Measurements from ENCODE around the gene ANKRD29.
"Not testable (repeated sequence)": the region's sequence is repeated elsewhere in the genome, so short reads cannot be mapped to it uniquely, and the experiment has no call there.

ANKRD29 gene

GRCh38 chr18:23616258-23616657 lies 46.5 kb downstream of the ANKRD29 start:
- H2BK120ac ChIP-seq (ENCODE audit: low read depth, low read length) = no peak overlapping the region
- peaks cover 2% of the 10 kb centered on the region for H3K27me3 ChIP-seq (ENCODE audit: insufficient read depth, low read length, poor library complexity)
- H3K79me1 ChIP-seq (ENCODE audit: low read length) = no peaks in the 10 kb centered on the region
- H2BK5ac ChIP-seq (ENCODE audit: low read length) = no peak overlapping the region
- H2BK15ac ChIP-seq (replicated peaks; ENCODE audit: low read depth) = no peak overlapping the region
- H3K56ac ChIP-seq (ENCODE audit: low read length) = no peak overlapping the region
- no peak overlapping the region for H3K23ac ChIP-seq (ENCODE audit: low read length)
- H3K18ac ChIP-seq (ENCODE audit: low read length) = no peak overlapping the region
- no peak overlapping the region for H3K4me2 ChIP-seq (ENCODE audit: low read length)
- H3K4me3 ChIP-seq (ENCODE audit: low read length) = no peak overlapping the region
- H2AK5ac ChIP-seq (ENCODE audit: low read length) = no peak overlapping the region
- no peaks in the 10 kb centered on the region for H3K4me1 ChIP-seq (ENCODE audit: control insufficient read depth, low read depth, low read length)
- no peak overlapping the region for H3K4ac ChIP-seq (ENCODE audit: low read depth, low read length)
- no CpG with 5 or more reads among the region's 2 CpGs for WGBS (ENCODE audit: extremely low coverage, insufficient coverage, low lambda C conversion rate)
- H3K79me2 ChIP-seq (ENCODE audit: control insufficient read depth, insufficient read depth, low read length) = no peaks in the 10 kb centered on the region
- H4K8ac ChIP-seq (ENCODE audit: low read depth, low read length) = no peak overlapping the region
- no peak overlapping the region for H3K9ac ChIP-seq (ENCODE audit: low read length)
- no peak overlapping the region for H3K27ac ChIP-seq (ENCODE audit: low read depth, low read length)
- H3K36me3 ChIP-seq (ENCODE audit: control insufficient read depth, insufficient read depth, low read length) = no peaks in the 10 kb centered on the region
- no peak overlapping the region for H4K5ac ChIP-seq (ENCODE audit: low read length)
- no peak for DNase-seq

GRCh38 chr18:23614891-23615290 lies 47.8 kb downstream of the ANKRD29 start:
- Histone ChIP-seq H2BK15ac (replicated peaks; ENCODE audit: low read depth) (no peak overlapping the region), H3K23ac (ENCODE audit: low read length) (no peak overlapping the region), H3K4me3 (ENCODE audit: low read length) (no peak overlapping the region), H4K8ac (ENCODE audit: low read depth, low read length) (no peak overlapping the region), H3K9ac (ENCODE audit: low read length) (no peak overlapping the region), H3K56ac (ENCODE audit: low read length) (no peak overlapping the region), H4K5ac (ENCODE audit: low read length) (no peak overlapping the region), H3K79me2 (ENCODE audit: control insufficient read depth, insufficient read depth, low read length) (no peaks in the 10 kb centered on the region), H3K18ac (ENCODE audit: low read length) (no peak overlapping the region), H3K27me3 (ENCODE audit: insufficient read depth, low read length, poor library complexity) (peaks cover 2% of the 10 kb centered on the region), H3K36me3 (ENCODE audit: control insufficient read depth, insufficient read depth, low read length) (no peaks in the 10 kb centered on the region), H3K79me1 (ENCODE audit: low read length) (no peaks in the 10 kb centered on the region), H2BK120ac (ENCODE audit: low read depth, low read length) (no peak overlapping the region), H3K4me2 (ENCODE audit: low read length) (no peak overlapping the region), H3K4me1 (ENCODE audit: control insufficient read depth, low read depth, low read length) (no peaks in the 10 kb centered on the region), H2AK5ac (ENCODE audit: low read length) (no peak overlapping the region), H3K4ac (ENCODE audit: low read depth, low read length) (no peak overlapping the region), H2BK5ac (ENCODE audit: low read length) (no peak overlapping the region), H3K27ac (ENCODE audit: low read depth, low read length) (no peak overlapping the region)
- no peak for DNase-seq
- WGBS (ENCODE audit: extremely low coverage, insufficient coverage, low lambda C conversion rate) = no CpG with 5 or more reads among the region's 3 CpGs

GRCh38 chr18:23614413-23614812 lies 48.3 kb downstream of the ANKRD29 start:
- Histone ChIP-seq H4K8ac (ENCODE audit: low read depth, low read length) (no peak overlapping the region), H3K79me2 (ENCODE audit: control insufficient read depth, insufficient read depth, low read length) (no peaks in the 10 kb centered on the region)

GRCh38 chr18:23613091-23613475 lies 49.6 kb downstream of the ANKRD29 start:
- not testable (repeated sequence) for H2BK120ac ChIP-seq (ENCODE audit: low read depth, low read length); H3K18ac ChIP-seq (ENCODE audit: low read length); H3K79me2 ChIP-seq (ENCODE audit: control insufficient read depth, insufficient read depth, low read length); H2BK15ac ChIP-seq (replicated peaks; ENCODE audit: low read depth); H3K4me3 ChIP-seq (ENCODE audit: low read length); H4K8ac ChIP-seq (ENCODE audit: low read depth, low read length); H3K9ac ChIP-seq (ENCODE audit: low read length); H3K27ac ChIP-seq (ENCODE audit: low read depth, low read length); H3K4ac ChIP-seq (ENCODE audit: low read depth, low read length); H2AK5ac ChIP-seq (ENCODE audit: low read length); H2BK5ac ChIP-seq (ENCODE audit: low read length); H3K56ac ChIP-seq (ENCODE audit: low read length); H3K27me3 ChIP-seq (ENCODE audit: insufficient read depth, low read length, poor library complexity); DNase-seq; H3K79me1 ChIP-seq (ENCODE audit: low read length); H3K4me2 ChIP-seq (ENCODE audit: low read length); H3K4me1 ChIP-seq (ENCODE audit: control insufficient read depth, low read depth, low read length); H3K23ac ChIP-seq (ENCODE audit: low read length); H3K36me3 ChIP-seq (ENCODE audit: control insufficient read depth, insufficient read depth, low read length); H4K5ac ChIP-seq (ENCODE audit: low read length)
- no CpG with 5 or more reads among the region's 7 CpGs for WGBS (ENCODE audit: extremely low coverage, insufficient coverage, low lambda C conversion rate)

More at GRCh38 chr18:23614413-23614812, 48.3 kb downstream of the ANKRD29 start:
- Histone ChIP-seq H3K79me1 (ENCODE audit: low read length) (no peaks in the 10 kb centered on the region), H3K27me3 (ENCODE audit: insufficient read depth, low read length, poor library complexity) (no peaks in the 10 kb centered on the region), H3K4me3 (ENCODE audit: low read length) (no peak overlapping the region), H2BK5ac (ENCODE audit: low read length) (no peak overlapping the region), H3K4me2 (ENCODE audit: low read length) (no peak overlapping the region), H3K4me1 (ENCODE audit: control insufficient read depth, low read depth, low read length) (no peaks in the 10 kb centered on the region), H2BK15ac (replicated peaks; ENCODE audit: low read depth) (no peak overlapping the region), H3K4ac (ENCODE audit: low read depth, low read length) (no peak overlapping the region), H3K56ac (ENCODE audit: low read length) (no peak overlapping the region), H4K5ac (ENCODE audit: low read length) (no peak overlapping the region), H2BK120ac (ENCODE audit: low read depth, low read length) (no peak overlapping the region), H3K27ac (ENCODE audit: low read depth, low read length) (no peak overlapping the region), H3K36me3 (ENCODE audit: control insufficient read depth, insufficient read depth, low read length) (no peaks in the 10 kb centered on the region), H3K18ac (ENCODE audit: low read length) (no peak overlapping the region), H3K23ac (ENCODE audit: low read length) (no peak overlapping the region), H2AK5ac (ENCODE audit: low read length) (no peak overlapping the region), H3K9ac (ENCODE audit: low read length) (no peak overlapping the region)
- no peak for DNase-seq
- no CpG with 5 or more reads among the region's 2 CpGs for WGBS (ENCODE audit: extremely low coverage, insufficient coverage, low lambda C conversion rate)

- no peak overlapping the region for H3K18ac ChIP-seq (ENCODE audit: low read length)
- H3K27me3 ChIP-seq (ENCODE audit: insufficient read depth, low read length, poor library complexity) = no peaks in the 10 kb centered on the region
- no peak overlapping the region for H3K27ac ChIP-seq (ENCODE audit: low read depth, low read length)
- H3K79me2 ChIP-seq (ENCODE audit: control insufficient read depth, insufficient read depth, low read length) = no peaks in the 10 kb centered on the region
- no peaks in the 10 kb centered on the region for H3K36me3 ChIP-seq (ENCODE audit: control insufficient read depth, insufficient read depth, low read length)
- H3K4ac ChIP-seq (ENCODE audit: low read depth, low read length) = no peak overlapping the region
- no peak for DNase-seq
- H3K4me3 ChIP-seq (ENCODE audit: low read length) = no peak overlapping the region
- no peaks in the 10 kb centered on the region for H3K4me1 ChIP-seq (ENCODE audit: control insufficient read depth, low read depth, low read length)
- H3K79me1 ChIP-seq (ENCODE audit: low read length) = no peaks in the 10 kb centered on the region
- H2BK5ac ChIP-seq (ENCODE audit: low read length) = no peak overlapping the region
- no peak overlapping the region for H3K23ac ChIP-seq (ENCODE audit: low read length)
- no peak overlapping the region for H4K8ac ChIP-seq (ENCODE audit: low read depth, low read length)
- H3K56ac ChIP-seq (ENCODE audit: low read length) = no peak overlapping the region
- no peak overlapping the region for H4K5ac ChIP-seq (ENCODE audit: low read length)
- H2BK120ac ChIP-seq (ENCODE audit: low read depth, low read length) = no peak overlapping the region
- no peak overlapping the region for H2BK15ac ChIP-seq (replicated peaks; ENCODE audit: low read depth)
- no peak overlapping the region for H2AK5ac ChIP-seq (ENCODE audit: low read length)
- no peak overlapping the region for H3K4me2 ChIP-seq (ENCODE audit: low read length)
- no peak overlapping the region for H3K9ac ChIP-seq (ENCODE audit: low read length)
- no CpG with 5 or more reads among the region's 8 CpGs for whole genome bisulfite sequencing (ENCODE audit: extremely low coverage, insufficient coverage, low lambda C conversion rate)
Measured at GRCh38 chr18:23612434-23613090, 50.1 kb downstream of the ANKRD29 start.

GRCh38 chr18:23609390-23610023 lies 53.2 kb downstream of the ANKRD29 start:
- WGBS (ENCODE audit: extremely low coverage, insufficient coverage, low lambda C conversion rate) = no CpG with 5 or more reads among the region's 5 CpGs
- H3K23ac ChIP-seq (ENCODE audit: low read length) = no peak overlapping the region
- H3K4ac ChIP-seq (ENCODE audit: low read depth, low read length) = no peak overlapping the region
- H4K8ac ChIP-seq (ENCODE audit: low read depth, low read length) = no peak overlapping the region
- H3K9ac ChIP-seq (ENCODE audit: low read length) = no peak overlapping the region
- H3K4me3 ChIP-seq (ENCODE audit: low read length) = no peak overlapping the region
- H2BK120ac ChIP-seq (ENCODE audit: low read depth, low read length) = no peak overlapping the region
- no peak overlapping the region for H3K4me2 ChIP-seq (ENCODE audit: low read length)
- no peaks in the 10 kb centered on the region for H3K36me3 ChIP-seq (ENCODE audit: control insufficient read depth, insufficient read depth, low read length)
- DNase-seq = peak; percentile 78
- no peaks in the 10 kb centered on the region for H3K79me2 ChIP-seq (ENCODE audit: control insufficient read depth, insufficient read depth, low read length)
- no peaks in the 10 kb centered on the region for H3K79me1 ChIP-seq (ENCODE audit: low read length)
- H2BK5ac ChIP-seq (ENCODE audit: low read length) = no peak overlapping the region
- H4K5ac ChIP-seq (ENCODE audit: low read length) = no peak overlapping the region
- no peak overlapping the region for H3K56ac ChIP-seq (ENCODE audit: low read length)
- no peaks in the 10 kb centered on the region for H3K4me1 ChIP-seq (ENCODE audit: control insufficient read depth, low read depth, low read length)
- no peak overlapping the region for H3K18ac ChIP-seq (ENCODE audit: low read length)
- H2BK15ac ChIP-seq (replicated peaks; ENCODE audit: low read depth) = no peak overlapping the region
- no peak overlapping the region for H2AK5ac ChIP-seq (ENCODE audit: low read length)
- no peaks in the 10 kb centered on the region for H3K27me3 ChIP-seq (ENCODE audit: insufficient read depth, low read length, poor library complexity)
- H3K27ac ChIP-seq (ENCODE audit: low read depth, low read length) = no peak overlapping the region

Measured in mesendoderm (in vitro differentiated cells).